Measurements from ENCODE around the gene NECAP2. TPM values are rescaled to one million over a fixed set of nuclear protein-coding genes. Genes with fewer than 3 reads are reported as not detected.
"Not testable (repeated sequence)": the region's sequence is repeated elsewhere in the genome, so short reads cannot be mapped to it uniquely, and the experiment has no call there.

NECAP2 gene
- total and polyA plus RNA-seq, 2 of the 4 experiments (the other 2 are of a cell fraction) = 80.5 to 85.1 TPM

- H4K8ac ChIP-seq (ENCODE audit: low read depth in 2 of 2, low read length in 2 of 2); DNase-seq: not testable (repeated sequence)
Measured at GRCh38 chr1:16497474-16497904, 57.0 kb downstream of the NECAP2 start.

GRCh38 chr1:16498047-16498446, 57.5 kb downstream of the NECAP2 start:
- intact Hi-C loops (cut with micrococcal nuclease); CTCF ChIA-PET: not testable (repeated sequence)

More at GRCh38 chr1:16497474-16497904, 57.0 kb downstream of the NECAP2 start:
- H3K9me3 ChIP-seq (ENCODE audit: control insufficient read depth, insufficient read depth, low read length); H2BK120ac ChIP-seq (ENCODE audit: low read depth, low read length); H3K4me3 ChIP-seq (ENCODE audit: insufficient read depth, low read depth, low read length); H4K20me1 ChIP-seq (ENCODE audit: insufficient read depth, low read length); H3K9me1 ChIP-seq (ENCODE audit: insufficient read depth, low read length); ATAC-seq (ENCODE audit: low read depth); H3K14ac ChIP-seq (replicated peaks; ENCODE audit: low read depth, low read length); H3K9ac ChIP-seq (ENCODE audit: low read depth, low read length); H3K27me3 ChIP-seq (ENCODE audit: control insufficient read depth, insufficient read depth, low read length); H2AK9ac ChIP-seq (replicated peaks; ENCODE audit: low read depth, low read length, poor library complexity); dilution Hi-C loops (cut with HindIII; ENCODE audit: low sequenced_read_pairs, unreplicated experiment); intact Hi-C loops (cut with micrococcal nuclease); in situ Hi-C loops (cut with MboI; ENCODE audit: low sequenced_read_pairs); H3K18ac ChIP-seq (ENCODE audit: low read depth, low read length); H3K4ac ChIP-seq (ENCODE audit: low read depth, low read length); H2BK20ac ChIP-seq (ENCODE audit: low read depth, low read length); H3K56ac ChIP-seq (ENCODE audit: extremely low read depth, insufficient read depth, low read length); H4K91ac ChIP-seq (ENCODE audit: insufficient read depth, low read depth, low read length); H2BK15ac ChIP-seq (ENCODE audit: low read depth, low read length); H3K23ac ChIP-seq (ENCODE audit: low read depth, low read length); H2BK5ac ChIP-seq (ENCODE audit: low read depth, low read length, poor library complexity, severe bottlenecking); H3K4me2 ChIP-seq (ENCODE audit: low read depth, low read length); H3K36me3 ChIP-seq (ENCODE audit: control insufficient read depth, insufficient read depth, low read length); H4K5ac ChIP-seq (ENCODE audit: low read depth, low read length); BruUV-seq (replicated peaks); H3K27ac ChIP-seq (ENCODE audit: insufficient read depth, low read length); H2AFZ ChIP-seq (replicated peaks; ENCODE audit: low read length, poor library complexity); H3K4me1 ChIP-seq (ENCODE audit: control insufficient read depth, insufficient read depth, low read length); H2AK5ac ChIP-seq (ENCODE audit: low read depth, low read length); POLR2A ChIA-PET (ENCODE audit: unreplicated experiment): not testable (repeated sequence)
- peaks cover 0 to 42% of the 10 kb centered on the region in 2 experiments; a peak in 2 of 4 replicates for H3K79me1 ChIP-seq (ENCODE audit: low read depth in 1 of 2, low read length in 2 of 2)
- CTCF ChIA-PET = interaction anchor here (0.6 kb wide), 2 partner anchors 36 to 340 kb away, joined by 4 to 6 read pairs; no protein-coding TSS in a partner anchor
- 100% methylated on average over 1 of the region's 5 CpGs; no CpG with 5 or more reads in 1 of the 2 experiments for WGBS, 2 experiments (ENCODE audit: extremely low coverage in 2 of 2, insufficient read length in 1 of 2)

More at GRCh38 chr1:16498047-16498446, 57.5 kb downstream of the NECAP2 start:
- H3K4ac ChIP-seq (ENCODE audit: low read depth, low read length); H2BK120ac ChIP-seq (ENCODE audit: low read depth, low read length); H3K9me1 ChIP-seq (ENCODE audit: insufficient read depth, low read length); in situ Hi-C loops (cut with MboI; ENCODE audit: low sequenced_read_pairs); H2BK15ac ChIP-seq (ENCODE audit: low read depth, low read length); H3K36me3 ChIP-seq (ENCODE audit: control insufficient read depth, insufficient read depth, low read length); H2AK9ac ChIP-seq (replicated peaks; ENCODE audit: low read depth, low read length, poor library complexity); H2BK5ac ChIP-seq (ENCODE audit: low read depth, low read length, poor library complexity, severe bottlenecking); BruUV-seq (replicated peaks); DNase-seq; dilution Hi-C loops (cut with HindIII; ENCODE audit: low sequenced_read_pairs, unreplicated experiment); H3K27ac ChIP-seq (ENCODE audit: insufficient read depth, low read length); H3K4me1 ChIP-seq (ENCODE audit: control insufficient read depth, insufficient read depth, low read length); H3K14ac ChIP-seq (replicated peaks; ENCODE audit: low read depth, low read length); H4K5ac ChIP-seq (ENCODE audit: low read depth, low read length); H4K20me1 ChIP-seq (ENCODE audit: insufficient read depth, low read length); H3K18ac ChIP-seq (ENCODE audit: low read depth, low read length); ATAC-seq (ENCODE audit: low read depth); H2BK20ac ChIP-seq (ENCODE audit: low read depth, low read length); H3K9me3 ChIP-seq (ENCODE audit: control insufficient read depth, insufficient read depth, low read length); H3K27me3 ChIP-seq (ENCODE audit: control insufficient read depth, insufficient read depth, low read length); POLR2A ChIA-PET (ENCODE audit: unreplicated experiment); H3K56ac ChIP-seq (ENCODE audit: extremely low read depth, insufficient read depth, low read length); H4K91ac ChIP-seq (ENCODE audit: insufficient read depth, low read depth, low read length): not testable (repeated sequence)
- peak overlapping the region; percentile 59; the same call in 1 of the 2 replicates for H3K23ac ChIP-seq (ENCODE audit: low read depth, low read length)
- peak overlapping the region; percentile 58; the same call in 1 of the 2 replicates for H3K9ac ChIP-seq (ENCODE audit: low read depth, low read length)
- H2AFZ ChIP-seq (replicated peaks; ENCODE audit: low read length, poor library complexity) = peak overlapping the region; percentile 49
- H3K4me2 ChIP-seq (ENCODE audit: low read depth, low read length) = peak overlapping the region; percentile 86
- H4K8ac ChIP-seq (ENCODE audit: low read depth in 2 of 2, low read length in 2 of 2) = peak overlapping the region in 1 of 2 experiments; percentile 84; a peak in 2 of 4 replicates
- peak overlapping the region; percentile 28; the same call in 1 of the 2 replicates for H2AK5ac ChIP-seq (ENCODE audit: low read depth, low read length)
- peak overlapping the region; percentile 95 for H3K4me3 ChIP-seq (ENCODE audit: insufficient read depth, low read depth, low read length)
- WGBS, 2 experiments (ENCODE audit: extremely low coverage in 2 of 2, insufficient read length in 1 of 2) = no CpG with 5 or more reads among the region's 10 CpGs
- H3K79me1 ChIP-seq (ENCODE audit: low read depth in 1 of 2, low read length in 2 of 2) = peaks cover 0 to 37% of the 10 kb centered on the region in 2 experiments; a peak in 2 of 4 replicates
